Right lobe of liver (tissue), 4 donors: ENCODE results near the gene MSTN.

ENCODE experiments used
- POLR2A ChIP-seq: fragments of 450-650 bp; IDR thresholded peaks from one replicate; pipeline ENCODE4 v1.6.1; 2017; ENCODE audit warnings: antibody characterized with exemption, mild to moderate bottlenecking
- TF ChIP-seq, protein P1 (sequence below), 4 donors: fragments of 200-600 bp in 3 of 4; fragments of 450-650 bp in 1 of 4; IDR thresholded peaks; one replicate each; pipeline versions ENCODE4 v1.5.1 to v1.8.0; 2016 to 2022; ENCODE audit warnings: antibody characterized with exemption in 4 of 4, mild to moderate bottlenecking in 2 of 4
- donor health status: DM: no; HTN: no; CAD: no.
- donor health status: DM: no; HTN: no; CAD: no.
- donor health status: DM: no; HTN: yes; CAD: no.

DNA sequence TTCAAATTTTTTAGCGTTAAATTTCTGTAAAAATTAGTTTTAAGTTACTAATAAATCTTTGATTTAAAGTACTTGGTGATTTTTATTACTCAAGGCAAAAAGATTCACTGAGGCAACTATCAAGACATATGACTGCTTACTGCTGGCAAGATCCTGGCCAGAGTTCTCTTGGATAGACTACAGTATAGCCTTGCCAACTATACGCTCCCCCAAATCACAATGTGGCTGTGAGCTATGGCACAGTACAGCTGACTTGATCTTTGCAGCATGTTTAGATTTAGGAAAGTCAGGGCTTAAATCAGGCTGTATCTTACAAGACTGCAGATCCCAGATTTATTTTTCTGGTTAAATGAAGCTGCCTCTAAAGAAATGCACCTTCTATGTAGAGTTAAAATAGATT lies 26.5 kb downstream of the MSTN start:
- TF ChIP-seq, protein P1, sequence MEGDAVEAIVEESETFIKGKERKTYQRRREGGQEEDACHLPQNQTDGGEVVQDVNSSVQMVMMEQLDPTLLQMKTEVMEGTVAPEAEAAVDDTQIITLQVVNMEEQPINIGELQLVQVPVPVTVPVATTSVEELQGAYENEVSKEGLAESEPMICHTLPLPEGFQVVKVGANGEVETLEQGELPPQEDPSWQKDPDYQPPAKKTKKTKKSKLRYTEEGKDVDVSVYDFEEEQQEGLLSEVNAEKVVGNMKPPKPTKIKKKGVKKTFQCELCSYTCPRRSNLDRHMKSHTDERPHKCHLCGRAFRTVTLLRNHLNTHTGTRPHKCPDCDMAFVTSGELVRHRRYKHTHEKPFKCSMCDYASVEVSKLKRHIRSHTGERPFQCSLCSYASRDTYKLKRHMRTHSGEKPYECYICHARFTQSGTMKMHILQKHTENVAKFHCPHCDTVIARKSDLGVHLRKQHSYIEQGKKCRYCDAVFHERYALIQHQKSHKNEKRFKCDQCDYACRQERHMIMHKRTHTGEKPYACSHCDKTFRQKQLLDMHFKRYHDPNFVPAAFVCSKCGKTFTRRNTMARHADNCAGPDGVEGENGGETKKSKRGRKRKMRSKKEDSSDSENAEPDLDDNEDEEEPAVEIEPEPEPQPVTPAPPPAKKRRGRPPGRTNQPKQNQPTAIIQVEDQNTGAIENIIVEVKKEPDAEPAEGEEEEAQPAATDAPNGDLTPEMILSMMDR (IDR thresholded peaks at IDR 0.05) = no peak
- TF ChIP-seq POLR2A = no peak
